GM12892 (cell line): Measurements from ENCODE around the gene RAB37.

Experiments used
- POLR2A ChIP-seq: IDR thresholded peaks from 2 replicates; pipeline ENCODE4 v1.6.1; 2011; ENCODE audit warnings: low read depth, low read length, control low read depth
- POLR2AphosphoS5 ChIP-seq: IDR thresholded peaks from 2 replicates; pipeline ENCODE4 v1.6.1; 2011; ENCODE audit warnings: low read depth, low read length, control low read depth

- no peak for TF ChIP-seq POLR2AphosphoS5
- no peak for TF ChIP-seq POLR2A
These were observed 15.4 kb downstream of the RAB37 start for GRCh38 chr17:74752415-74752814.
